Measurements from ENCODE around the gene ABLIM3. TPM values are rescaled to one million over a fixed set of nuclear protein-coding genes. Genes with fewer than 3 reads are reported as not detected.

Gene ABLIM3
- polyA plus RNA-seq, 1 of the 3 experiments (the other 2 are of a cell fraction), result 5.9 TPM

DNA sequence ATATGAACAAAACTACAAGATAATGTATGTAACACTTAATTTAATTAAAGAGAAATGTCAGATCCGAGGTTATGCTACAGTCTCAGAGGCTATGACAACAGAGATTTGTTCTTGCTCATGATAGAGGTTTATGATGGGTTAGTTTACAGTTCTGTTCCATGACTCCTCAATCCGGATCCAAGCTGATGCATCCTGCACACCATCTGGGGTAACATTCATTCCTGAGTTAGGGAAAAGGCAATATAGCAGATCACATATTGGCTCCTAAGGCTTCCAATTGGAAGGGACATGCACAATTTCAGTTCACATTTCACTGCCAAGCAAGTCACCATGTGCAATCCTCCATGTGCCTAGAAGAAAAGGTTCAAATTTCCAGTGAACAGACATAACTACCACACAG lies 40.4 kb downstream of the ABLIM3 start:
- Histone ChIP-seq H3K9me2 (no peaks in the 10 kb centered on the region), H3K4me2 (no peak overlapping the region), H3K9ac (no peak overlapping the region), H3K4me3 (ENCODE audit: low read depth in 2 of 2, low read length in 1 of 2) (no peak overlapping the region), H3K4me1 (ENCODE audit: control insufficient read depth in 1 of 2, insufficient read depth in 2 of 2, low read depth in 1 of 2, low read length in 1 of 2) (no peaks in the 10 kb centered on the region; a peak in 1 of 4 replicates), H3K27ac (ENCODE audit: low read depth in 2 of 2, low read length in 1 of 2) (no peak overlapping the region), H3K79me2 (ENCODE audit: insufficient read depth) (no peaks in the 10 kb centered on the region), H3K36me3 (replicated peaks in 1 of 2; ENCODE audit: control insufficient read depth in 1 of 2, insufficient read depth in 2 of 2, low read length in 1 of 2) (peaks cover 0 to 16% of the 10 kb centered on the region in 2 experiments), H3K9me3 (no peaks in the 10 kb centered on the region), H2AFZ (ENCODE audit: low read depth) (no peak overlapping the region), H4K20me1 (ENCODE audit: insufficient read depth) (no peaks in the 10 kb centered on the region), H3F3A (replicated peaks; ENCODE audit: insufficient read depth) (no peaks in the 10 kb centered on the region), H3K27me3 (ENCODE audit: insufficient read depth) (no peaks in the 10 kb centered on the region)
- POLR2A ChIA-PET, result no interaction called here
- no peak for DNase-seq
- TF ChIP-seq SMC3 (IDR thresholded peaks at IDR 0.05; ENCODE audit: low read depth, low read length) (no peak), GATA2 (CRISPR knock-in tag; IDR thresholded peaks at IDR 0.05) (no peak), GABPA (IDR thresholded peaks at IDR 0.05; ENCODE audit: low read depth) (no peak), RCOR1 (IDR thresholded peaks at IDR 0.05; ENCODE audit: low read length) (no peak), TCF12 (IDR thresholded peaks at IDR 0.05) (no peak), POLR2AphosphoS5 (IDR thresholded peaks at IDR 0.05; ENCODE audit: low read depth, low read length) (no peak)
- TF ChIP-seq, protein P1, sequence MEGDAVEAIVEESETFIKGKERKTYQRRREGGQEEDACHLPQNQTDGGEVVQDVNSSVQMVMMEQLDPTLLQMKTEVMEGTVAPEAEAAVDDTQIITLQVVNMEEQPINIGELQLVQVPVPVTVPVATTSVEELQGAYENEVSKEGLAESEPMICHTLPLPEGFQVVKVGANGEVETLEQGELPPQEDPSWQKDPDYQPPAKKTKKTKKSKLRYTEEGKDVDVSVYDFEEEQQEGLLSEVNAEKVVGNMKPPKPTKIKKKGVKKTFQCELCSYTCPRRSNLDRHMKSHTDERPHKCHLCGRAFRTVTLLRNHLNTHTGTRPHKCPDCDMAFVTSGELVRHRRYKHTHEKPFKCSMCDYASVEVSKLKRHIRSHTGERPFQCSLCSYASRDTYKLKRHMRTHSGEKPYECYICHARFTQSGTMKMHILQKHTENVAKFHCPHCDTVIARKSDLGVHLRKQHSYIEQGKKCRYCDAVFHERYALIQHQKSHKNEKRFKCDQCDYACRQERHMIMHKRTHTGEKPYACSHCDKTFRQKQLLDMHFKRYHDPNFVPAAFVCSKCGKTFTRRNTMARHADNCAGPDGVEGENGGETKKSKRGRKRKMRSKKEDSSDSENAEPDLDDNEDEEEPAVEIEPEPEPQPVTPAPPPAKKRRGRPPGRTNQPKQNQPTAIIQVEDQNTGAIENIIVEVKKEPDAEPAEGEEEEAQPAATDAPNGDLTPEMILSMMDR (IDR thresholded peaks at IDR 0.05), result no peak
- CTCF ChIA-PET, result interaction anchor here (2.2 kb wide), 1 partner anchor 41 kb away, joined by 6 read pairs; the partner anchor contains the start of gene ABLIM3
- 70% methylated on average over 2 of the region's 2 CpGs for WGBS (ENCODE audit: low lambda C conversion rate)

DNA sequence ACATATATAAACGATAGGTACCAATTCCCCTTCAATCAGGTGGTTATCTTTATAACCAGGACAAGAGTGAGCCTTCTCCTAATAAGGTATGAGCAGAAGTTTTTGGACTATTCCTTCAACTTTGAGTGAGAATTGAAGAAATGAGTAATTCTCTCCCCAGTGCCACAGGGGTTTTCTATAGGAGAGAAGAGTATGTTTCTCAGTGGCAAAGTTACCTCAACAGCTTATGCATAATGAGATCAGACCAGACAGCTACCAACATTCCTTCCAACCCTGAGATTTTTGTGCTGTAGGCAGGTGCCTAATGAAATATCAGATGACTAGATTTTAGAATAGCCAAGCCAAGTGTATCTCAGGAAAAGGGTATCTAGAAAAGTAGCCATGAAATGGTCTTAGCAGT lies 40.9 kb downstream of the ABLIM3 start:
- Histone ChIP-seq H3K4me2 (no peak overlapping the region), H3K9me3 (no peaks in the 10 kb centered on the region), H4K20me1 (ENCODE audit: insufficient read depth) (no peaks in the 10 kb centered on the region), H3F3A (replicated peaks; ENCODE audit: insufficient read depth) (no peaks in the 10 kb centered on the region), H3K36me3 (replicated peaks in 1 of 2; ENCODE audit: control insufficient read depth in 1 of 2, insufficient read depth in 2 of 2, low read length in 1 of 2) (peaks cover 0 to 20% of the 10 kb centered on the region in 2 experiments), H3K9me2 (no peaks in the 10 kb centered on the region), H3K79me2 (ENCODE audit: insufficient read depth) (no peaks in the 10 kb centered on the region), H3K27me3 (ENCODE audit: insufficient read depth) (no peaks in the 10 kb centered on the region), H2AFZ (ENCODE audit: low read depth) (no peak overlapping the region), H3K4me1 (ENCODE audit: control insufficient read depth in 1 of 2, insufficient read depth in 2 of 2, low read depth in 1 of 2, low read length in 1 of 2) (no peaks in the 10 kb centered on the region; a peak in 1 of 4 replicates), H3K4me3 (ENCODE audit: low read depth in 2 of 2, low read length in 1 of 2) (no peak overlapping the region), H3K27ac (ENCODE audit: low read depth in 2 of 2, low read length in 1 of 2) (no peak overlapping the region), H3K9ac (no peak overlapping the region)
- no peak for DNase-seq
- WGBS (ENCODE audit: low lambda C conversion rate), result 43% methylated on average over 1 of the region's 1 CpG
- no peak for TF ChIP-seq EP300 (IDR thresholded peaks at IDR 0.05; ENCODE audit: borderline replicate concordance in 1 of 2, low read depth in 1 of 2, low read length in 1 of 2)
- TF ChIP-seq, protein P1 (IDR thresholded peaks at IDR 0.05), result no peak
- no peak for TF ChIP-seq RAD21 (IDR thresholded peaks at IDR 0.05; ENCODE audit: low read length)
- no peak for TF ChIP-seq NFIC (IDR thresholded peaks at IDR 0.05; ENCODE audit: borderline replicate concordance)
- TF ChIP-seq, protein P2, sequence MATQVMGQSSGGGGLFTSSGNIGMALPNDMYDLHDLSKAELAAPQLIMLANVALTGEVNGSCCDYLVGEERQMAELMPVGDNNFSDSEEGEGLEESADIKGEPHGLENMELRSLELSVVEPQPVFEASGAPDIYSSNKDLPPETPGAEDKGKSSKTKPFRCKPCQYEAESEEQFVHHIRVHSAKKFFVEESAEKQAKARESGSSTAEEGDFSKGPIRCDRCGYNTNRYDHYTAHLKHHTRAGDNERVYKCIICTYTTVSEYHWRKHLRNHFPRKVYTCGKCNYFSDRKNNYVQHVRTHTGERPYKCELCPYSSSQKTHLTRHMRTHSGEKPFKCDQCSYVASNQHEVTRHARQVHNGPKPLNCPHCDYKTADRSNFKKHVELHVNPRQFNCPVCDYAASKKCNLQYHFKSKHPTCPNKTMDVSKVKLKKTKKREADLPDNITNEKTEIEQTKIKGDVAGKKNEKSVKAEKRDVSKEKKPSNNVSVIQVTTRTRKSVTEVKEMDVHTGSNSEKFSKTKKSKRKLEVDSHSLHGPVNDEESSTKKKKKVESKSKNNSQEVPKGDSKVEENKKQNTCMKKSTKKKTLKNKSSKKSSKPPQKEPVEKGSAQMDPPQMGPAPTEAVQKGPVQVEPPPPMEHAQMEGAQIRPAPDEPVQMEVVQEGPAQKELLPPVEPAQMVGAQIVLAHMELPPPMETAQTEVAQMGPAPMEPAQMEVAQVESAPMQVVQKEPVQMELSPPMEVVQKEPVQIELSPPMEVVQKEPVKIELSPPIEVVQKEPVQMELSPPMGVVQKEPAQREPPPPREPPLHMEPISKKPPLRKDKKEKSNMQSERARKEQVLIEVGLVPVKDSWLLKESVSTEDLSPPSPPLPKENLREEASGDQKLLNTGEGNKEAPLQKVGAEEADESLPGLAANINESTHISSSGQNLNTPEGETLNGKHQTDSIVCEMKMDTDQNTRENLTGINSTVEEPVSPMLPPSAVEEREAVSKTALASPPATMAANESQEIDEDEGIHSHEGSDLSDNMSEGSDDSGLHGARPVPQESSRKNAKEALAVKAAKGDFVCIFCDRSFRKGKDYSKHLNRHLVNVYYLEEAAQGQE (IDR thresholded peaks at IDR 0.05; ENCODE audit: low read depth, low read length), result no peak
- TF ChIP-seq MEF2A (IDR thresholded peaks at IDR 0.05; ENCODE audit: borderline replicate concordance, low read depth), result no peak
- ChIA-PET POLR2A (no interaction called here), CTCF (interaction anchor here (1.0 to 1.3 kb wide), 2 partner anchors 9 to 41 kb away, joined by 3 to 4 read pairs; no protein-coding TSS in a partner anchor)
